BLaER1 (cell line): ENCODE results near the gene BMI1.
A peak's percentile ranks its signal among the peaks of the same experiment; 100 is the strongest.
"Not testable (repeated sequence)": the region's sequence is repeated elsewhere in the genome, so short reads cannot be mapped to it uniquely, and the experiment has no call there.

Source experiments
- H3K27ac ChIP-seq: shearing (Covaris generic); formaldehyde crosslinking; 2 replicates; pipeline ENCODE4 v1.8.1; 2022
- H3K27me3 ChIP-seq: shearing (Covaris generic); formaldehyde crosslinking; 2 replicates; pipeline ENCODE4 v1.8.1; 2022
- H3K36me3 ChIP-seq: shearing (Covaris generic); formaldehyde crosslinking; 2 replicates; pipeline ENCODE4 v1.8.1; 2022
- H3K4me1 ChIP-seq: shearing (Covaris generic); formaldehyde crosslinking; 2 replicates; pipeline ENCODE4 v1.8.1; 2022
- H3K4me2 ChIP-seq: shearing (Covaris generic); formaldehyde crosslinking; 2 replicates; pipeline ENCODE4 v1.8.1; 2022
- H3K4me3 ChIP-seq: shearing (Covaris generic); formaldehyde crosslinking; 2 replicates; pipeline ENCODE4 v1.8.1; 2022
- H3K9ac ChIP-seq: shearing (Covaris generic); formaldehyde crosslinking; 2 replicates; pipeline ENCODE4 v1.8.1; 2022
- H3K9me3 ChIP-seq: shearing (Covaris generic); formaldehyde crosslinking; 2 replicates; pipeline ENCODE4 v1.8.1; 2022
- H4K20me1 ChIP-seq: shearing (Covaris generic); formaldehyde crosslinking; 2 replicates; pipeline ENCODE4 v1.8.1; 2022
- Cebpa-rat ChIP-seq: shearing (Covaris generic); IDR thresholded peaks from 2 replicates; pipeline ENCODE4 v1.8.1; 2022

The BMI1 gene

DNA sequence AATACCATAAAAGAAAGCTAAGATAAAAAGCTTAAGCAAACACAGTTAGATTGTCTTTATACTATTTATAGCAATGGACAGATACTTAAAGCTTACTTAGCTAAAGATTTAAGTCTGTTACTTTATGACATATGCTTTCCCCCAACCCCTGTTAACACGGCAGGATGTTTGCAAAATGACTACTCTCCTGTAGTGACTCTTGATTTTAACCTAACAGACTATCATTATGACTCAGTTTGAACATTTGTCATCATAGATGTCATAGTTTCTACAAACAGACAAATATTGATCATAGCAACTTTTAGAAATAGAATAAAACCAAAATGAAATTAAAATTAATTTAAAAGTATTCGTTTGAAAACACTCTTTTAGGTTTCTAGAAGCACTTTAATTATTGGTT is 12.5 kb upstream of the BMI1 start:
- H3K27me3 ChIP-seq = peaks cover 60% of the 10 kb centered on the region
- no peak overlapping the region for H3K9ac ChIP-seq
- H3K27ac ChIP-seq = no peak overlapping the region
- H3K4me2 ChIP-seq = no peak overlapping the region
- H3K9me3 ChIP-seq = no peaks in the 10 kb centered on the region
- H4K20me1 ChIP-seq = peaks cover 27% of the 10 kb centered on the region
- no peak overlapping the region for H3K4me3 ChIP-seq
- H3K36me3 ChIP-seq = no peaks in the 10 kb centered on the region
- no peak for TF ChIP-seq Cebpa-rat
- H3K4me1 ChIP-seq = no peaks in the 10 kb centered on the region

DNA sequence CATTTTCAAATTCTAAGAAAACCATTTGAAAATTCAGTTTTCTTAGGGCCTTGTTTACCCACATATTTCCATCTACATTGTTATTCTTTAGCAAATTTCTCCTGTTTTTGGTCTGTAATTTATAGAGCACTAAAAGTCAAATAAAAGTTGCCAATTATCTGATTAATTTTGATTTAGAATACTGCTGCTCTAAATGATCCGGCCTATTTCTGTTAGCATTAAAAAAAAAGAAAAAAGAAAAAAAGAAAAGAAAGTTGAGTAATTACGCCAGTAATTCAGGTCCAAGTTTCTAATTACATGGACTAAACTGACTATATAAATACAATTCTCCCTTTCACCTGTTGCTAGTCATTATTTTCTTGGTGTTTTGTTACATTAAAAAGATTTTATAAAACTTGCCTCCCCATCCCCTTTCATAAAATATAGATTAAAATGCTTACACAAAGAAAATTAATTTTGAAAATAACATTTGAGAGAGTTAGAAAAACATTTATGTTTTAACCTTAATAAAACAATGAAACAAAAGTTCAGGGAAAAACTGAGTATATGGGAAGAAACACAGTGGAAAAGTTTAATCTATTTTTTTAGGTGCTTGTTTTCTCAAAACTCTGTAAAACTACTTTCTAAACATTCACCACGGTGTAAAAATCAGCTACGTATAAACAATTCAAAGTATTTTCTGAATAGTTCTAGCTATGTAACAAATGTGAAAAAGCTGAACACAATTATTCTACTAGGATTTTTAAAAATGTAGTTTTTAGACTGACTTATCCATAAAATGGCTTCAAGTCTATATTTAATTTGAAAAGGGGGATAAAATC is 11.5 kb upstream of the BMI1 start:
- no peaks in the 10 kb centered on the region for H3K4me1 ChIP-seq
- H3K27ac ChIP-seq = no peak overlapping the region
- no peak overlapping the region for H3K4me2 ChIP-seq

DNA sequence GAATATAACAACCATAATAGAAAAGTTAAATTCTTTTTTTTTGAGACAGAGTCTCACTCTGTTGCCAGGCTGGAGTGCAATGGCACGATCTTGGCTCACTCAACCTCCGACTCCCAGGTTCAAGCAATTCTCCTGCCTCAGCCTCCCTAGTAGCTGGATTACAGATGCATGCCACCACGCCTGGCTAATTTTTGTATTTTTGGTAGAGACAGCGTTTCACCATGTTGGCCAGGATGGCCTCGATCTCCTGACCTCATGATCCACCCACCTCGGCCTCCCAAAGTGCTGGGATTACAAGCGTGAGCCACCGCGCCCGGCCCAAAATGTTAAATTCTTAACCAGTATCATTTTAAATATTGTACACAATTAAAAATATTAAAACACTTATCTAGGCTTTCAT is 10.9 kb upstream of the BMI1 start:
- H3K4me3 ChIP-seq, H3K4me2 ChIP-seq, H3K9me3 ChIP-seq, H3K9ac ChIP-seq, H3K36me3 ChIP-seq, H3K27ac ChIP-seq, H3K4me1 ChIP-seq: not testable (repeated sequence)
- peaks cover 43% of the 10 kb centered on the region for H4K20me1 ChIP-seq
- peaks cover 76% of the 10 kb centered on the region for H3K27me3 ChIP-seq

More for the DNA sequence above, 11.5 kb upstream of the BMI1 start:
- Histone ChIP-seq H3K9ac (no peak overlapping the region), H4K20me1 (peaks cover 37% of the 10 kb centered on the region), H3K9me3 (no peaks in the 10 kb centered on the region), H3K4me3 (no peak overlapping the region), H3K27me3 (peaks cover 70% of the 10 kb centered on the region), H3K36me3 (no peaks in the 10 kb centered on the region)
- TF ChIP-seq Cebpa-rat = no peak

DNA sequence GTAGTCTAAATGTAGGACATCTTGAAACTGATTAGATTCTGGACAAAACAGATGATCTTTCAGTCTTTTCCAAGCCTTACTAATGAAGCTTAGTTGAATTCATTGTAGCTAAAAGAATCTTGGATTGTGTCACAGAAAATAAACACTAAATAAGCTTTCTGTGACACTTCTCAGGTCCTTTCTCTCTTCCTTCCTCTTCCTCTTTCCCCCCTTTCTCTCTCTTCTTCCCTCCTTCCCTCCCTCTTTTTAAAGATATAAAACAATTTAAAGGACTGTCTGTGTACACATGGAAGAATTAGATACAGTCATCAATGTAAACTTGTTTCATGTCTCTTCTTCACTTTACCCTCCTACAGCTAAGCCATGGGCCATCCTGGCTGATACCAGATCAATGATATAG is 10.0 kb upstream of the BMI1 start:
- no peak overlapping the region for H3K27ac ChIP-seq
- no peak overlapping the region for H3K4me3 ChIP-seq
- H3K36me3 ChIP-seq = no peaks in the 10 kb centered on the region
- no peak overlapping the region for H3K9ac ChIP-seq
- no peaks in the 10 kb centered on the region for H3K9me3 ChIP-seq
- peaks cover 85% of the 10 kb centered on the region for H3K27me3 ChIP-seq
- no peak for TF ChIP-seq Cebpa-rat
- H4K20me1 ChIP-seq = peaks cover 53% of the 10 kb centered on the region
- no peaks in the 10 kb centered on the region for H3K4me1 ChIP-seq
- H3K4me2 ChIP-seq = no peak overlapping the region

DNA sequence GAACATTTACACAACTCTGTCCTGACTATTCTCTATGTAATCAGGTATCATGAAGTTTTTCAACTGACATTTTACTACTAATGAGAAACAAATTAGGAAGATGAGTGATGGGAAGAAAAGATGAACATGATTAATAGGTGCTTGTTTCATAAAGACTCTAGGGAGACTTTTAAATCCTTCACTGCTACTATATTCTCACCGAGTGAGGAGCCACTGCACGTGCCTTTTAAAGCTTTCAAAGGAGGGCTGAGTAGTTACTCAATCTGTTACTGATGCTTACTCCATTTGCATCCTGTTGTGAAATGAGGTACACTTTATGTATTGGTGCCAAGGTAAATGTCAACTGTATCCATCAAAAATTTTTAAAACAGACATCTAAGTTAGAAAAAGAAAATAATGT is 6.0 kb upstream of the BMI1 start:
- Histone ChIP-seq H3K27ac (no peak overlapping the region), H3K4me3 (no peak overlapping the region; the same call in 1 of the 2 replicates), H3K9ac (no peak overlapping the region), H3K4me1 (no peaks in the 10 kb centered on the region), H4K20me1 (peaks cover 86% of the 10 kb centered on the region), H3K4me2 (0 out of 2 replicates have a peak overlapping the region, but pooled peaks have one; percentile 79), H3K27me3 (peaks cover 99% of the 10 kb centered on the region), H3K9me3 (no peaks in the 10 kb centered on the region), H3K36me3 (no peaks in the 10 kb centered on the region)
- TF ChIP-seq Cebpa-rat = no peak

DNA sequence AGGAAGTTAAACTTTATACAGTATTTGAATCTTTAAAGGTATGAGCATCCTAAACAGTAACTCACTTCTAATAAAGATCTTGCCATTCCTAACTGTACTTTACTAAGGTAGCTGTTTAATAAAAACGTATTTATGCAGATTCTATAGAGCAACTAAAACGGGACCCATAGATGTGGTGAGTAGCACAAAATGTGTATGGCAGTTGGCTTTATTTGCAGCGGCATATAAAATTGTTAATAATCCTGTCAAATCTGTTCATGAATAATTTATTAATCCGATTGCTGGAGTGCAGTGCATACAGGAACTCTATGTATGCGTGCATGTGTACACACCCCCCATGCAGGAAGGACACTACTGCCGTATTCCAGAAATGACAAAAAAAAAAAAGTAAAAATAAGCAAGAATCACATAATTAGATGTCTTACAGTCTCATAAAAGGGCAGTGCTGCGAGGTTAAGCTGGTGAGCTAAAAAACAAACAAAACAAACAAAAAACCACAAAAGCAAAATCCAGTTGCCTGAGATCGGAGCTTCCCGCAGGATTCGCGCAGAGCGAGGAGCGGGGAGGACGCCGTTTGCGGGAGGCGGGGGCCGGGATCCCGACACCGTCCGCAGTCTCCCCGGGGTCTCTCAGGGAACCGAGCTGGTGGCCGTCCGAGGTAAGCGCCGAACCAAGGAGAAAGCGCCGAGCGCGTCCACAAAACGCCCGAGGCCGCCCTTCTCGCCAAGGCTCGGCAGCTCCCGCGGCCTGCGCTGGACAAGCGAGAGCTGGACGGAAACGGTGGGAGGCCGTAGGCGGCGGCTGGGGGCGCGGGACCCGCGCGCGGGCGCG is 5.2 kb upstream of the BMI1 start:
- H3K27me3 ChIP-seq = peaks cover 99% of the 10 kb centered on the region
- H3K36me3 ChIP-seq = no peaks in the 10 kb centered on the region
- peak overlapping the region; percentile 79 for H3K4me2 ChIP-seq
- peaks cover 88% of the 10 kb centered on the region for H4K20me1 ChIP-seq
- peak overlapping the region; percentile 95 for H3K27ac ChIP-seq
- no peak for TF ChIP-seq Cebpa-rat
- no peaks in the 10 kb centered on the region for H3K4me1 ChIP-seq
- H3K4me3 ChIP-seq = peak overlapping the region; percentile 71
- peak overlapping the region; percentile 91 for H3K9ac ChIP-seq
- H3K9me3 ChIP-seq = no peaks in the 10 kb centered on the region

DNA sequence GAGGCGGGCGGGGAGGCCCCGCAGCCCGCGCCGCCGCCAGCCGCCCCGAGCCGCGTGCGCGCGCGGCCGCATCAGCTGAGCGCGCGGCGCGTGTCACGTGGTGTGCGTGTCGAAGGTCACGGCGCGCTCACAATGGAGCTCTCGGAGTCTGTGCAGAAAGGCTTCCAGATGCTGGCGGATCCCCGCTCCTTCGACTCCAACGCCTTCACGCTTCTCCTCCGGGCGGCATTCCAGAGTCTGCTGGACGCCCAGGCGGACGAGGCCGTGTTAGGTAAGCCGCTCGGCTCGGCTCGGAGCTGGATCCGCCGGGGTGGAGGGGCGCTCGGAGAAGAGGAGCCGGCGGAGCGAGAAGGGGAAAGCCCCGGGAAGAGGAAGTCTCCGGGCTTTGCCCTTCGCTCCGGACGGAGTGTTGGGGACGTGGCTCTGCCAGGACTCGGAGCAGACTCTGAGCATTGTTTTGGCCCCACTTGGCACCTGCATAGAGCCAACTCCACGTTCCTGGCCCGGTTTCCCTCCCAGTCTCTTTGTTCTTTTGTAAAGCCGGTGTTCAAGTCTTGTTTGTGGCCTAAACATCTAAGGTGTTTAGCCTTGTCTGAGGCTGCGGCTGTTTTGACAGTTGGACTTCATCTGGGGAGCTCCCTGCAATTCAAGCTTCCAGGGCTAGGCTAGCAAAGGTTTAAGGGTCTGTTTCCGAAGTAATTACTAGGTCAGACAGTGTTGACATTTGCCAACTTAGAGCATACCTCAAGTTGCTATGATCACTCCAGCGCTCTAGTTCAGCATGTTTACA is 4.4 kb upstream of the BMI1 start, which contains the start of gene COMMD3:
Gene COMMD3, plus strand, starts transcription at position 103 of the 790 bp plus-strand sequence. Its CDS starts 30 bp downstream, at position 133.
- peak within 1 kb of the TSS; percentile 71 for H3K4me3 ChIP-seq
- peak within 1 kb of the TSS; percentile 79 for H3K4me2 ChIP-seq
- H3K27ac ChIP-seq = peak within 1 kb of the TSS; percentile 95
- TF ChIP-seq Cebpa-rat = no peak
- H3K9me3 ChIP-seq = no peaks in the 10 kb centered on the region
- peak within 1 kb of the TSS; percentile 91 for H3K9ac ChIP-seq
- H3K27me3 ChIP-seq = peaks cover 97% of the 10 kb centered on the region
- no peaks in the 10 kb centered on the region for H3K4me1 ChIP-seq
- no peaks in the 10 kb centered on the region for H3K36me3 ChIP-seq
- peaks cover 81% of the 10 kb centered on the region for H4K20me1 ChIP-seq

DNA sequence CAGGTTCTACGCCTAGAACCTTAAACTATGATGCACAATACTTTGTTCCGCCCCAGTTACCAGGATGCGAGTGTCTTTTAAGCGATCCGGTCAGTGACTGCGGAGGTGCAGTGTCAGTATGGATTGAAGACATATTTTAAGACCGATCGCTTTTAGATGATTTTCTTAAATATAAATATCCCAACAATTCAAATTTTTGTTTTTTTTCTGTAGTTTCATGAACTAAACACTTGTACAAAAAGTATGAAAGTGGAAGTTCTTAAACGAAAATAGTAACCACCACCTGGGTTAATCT is 3.9 kb upstream of the BMI1 start:
- Histone ChIP-seq H3K4me3 (peak overlapping the region; percentile 71), H3K4me1 (no peaks in the 10 kb centered on the region), H3K4me2 (peak overlapping the region; percentile 79), H3K9me3 (no peaks in the 10 kb centered on the region), H4K20me1 (peaks cover 77% of the 10 kb centered on the region), H3K27ac (peak overlapping the region; percentile 95), H3K36me3 (no peaks in the 10 kb centered on the region), H3K27me3 (peaks cover 96% of the 10 kb centered on the region), H3K9ac (peak overlapping the region; percentile 91)
- no peak for TF ChIP-seq Cebpa-rat

DNA sequence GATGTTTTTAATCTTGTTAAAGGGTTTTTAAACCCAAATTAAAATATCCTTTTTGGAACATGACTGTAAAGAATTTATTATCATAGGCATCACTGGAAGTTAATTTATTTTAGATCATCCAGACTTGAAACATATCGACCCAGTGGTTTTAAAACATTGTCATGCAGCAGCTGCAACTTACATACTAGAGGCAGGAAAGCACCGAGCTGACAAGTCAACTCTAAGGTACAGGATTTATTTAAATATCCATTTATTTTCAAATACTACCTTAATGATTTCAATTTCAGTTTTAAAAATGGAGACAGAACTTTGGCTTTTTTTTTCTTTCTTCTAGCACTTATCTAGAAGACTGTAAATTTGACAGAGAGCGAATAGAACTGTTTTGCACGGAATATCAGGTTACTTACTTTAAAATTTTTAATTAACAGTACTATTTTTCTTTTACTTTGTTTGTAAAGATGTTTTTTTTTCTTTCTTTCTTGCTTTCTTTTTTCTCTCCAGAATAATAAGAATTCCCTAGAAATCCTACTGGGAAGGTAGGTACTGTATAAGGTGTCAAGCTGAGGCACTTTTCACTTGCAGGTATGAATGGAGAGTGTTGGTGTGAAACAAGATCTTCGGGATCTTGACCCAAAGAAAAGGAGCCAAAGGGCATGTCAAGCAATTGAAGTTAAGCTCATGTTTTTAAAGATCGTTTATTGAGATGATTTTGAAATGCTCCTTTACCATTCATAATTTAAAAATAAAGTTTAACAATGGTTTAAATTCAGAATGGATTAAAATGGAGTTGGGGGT is 2.9 kb upstream of the BMI1 start:
- Histone ChIP-seq H3K9ac (peak overlapping the region; percentile 91), H3K27me3 (peaks cover 96% of the 10 kb centered on the region)

More for the DNA sequence above, 2.9 kb upstream of the BMI1 start:
- H3K9me3 ChIP-seq = no peaks in the 10 kb centered on the region
- H3K4me2 ChIP-seq = peak overlapping the region; percentile 55
- H3K4me3 ChIP-seq = peak overlapping the region; percentile 71
- no peak for TF ChIP-seq Cebpa-rat
- no peaks in the 10 kb centered on the region for H3K4me1 ChIP-seq
- H3K27ac ChIP-seq = peak overlapping the region; percentile 95
- H4K20me1 ChIP-seq = peaks cover 81% of the 10 kb centered on the region
- no peaks in the 10 kb centered on the region for H3K36me3 ChIP-seq
